ENCODE results near the gene FNDC3B.

DNA sequence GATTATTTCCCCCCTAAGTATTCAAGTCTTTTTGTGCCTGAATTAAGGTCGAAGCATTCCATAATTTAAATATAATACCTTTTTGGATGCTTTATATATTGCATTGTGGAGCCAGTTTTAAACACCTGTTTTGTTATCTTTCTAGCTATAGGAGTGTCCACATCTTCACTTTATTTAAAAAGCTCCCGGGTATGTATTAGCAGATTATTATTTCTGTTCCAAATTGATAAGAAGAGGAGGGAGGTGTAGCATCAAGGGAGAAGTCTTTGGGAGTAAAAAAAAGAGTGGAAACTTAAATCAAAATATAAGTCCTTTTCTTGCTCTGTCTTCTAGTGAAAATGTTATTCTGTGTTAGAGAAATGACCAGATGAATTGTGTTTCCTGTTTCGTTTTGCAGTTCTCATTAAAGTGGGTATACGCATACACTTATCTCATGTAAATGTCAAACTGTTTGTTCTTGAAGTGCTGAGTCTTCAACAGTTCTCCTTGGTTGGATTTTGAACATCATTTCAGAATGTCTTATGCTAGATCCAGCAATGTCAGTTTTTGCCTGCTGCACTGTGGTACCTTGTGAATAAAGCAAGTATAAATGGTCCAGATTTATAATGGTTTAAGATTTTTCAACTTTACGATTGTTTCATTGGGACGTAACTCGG lies 105.8 kb downstream of the FNDC3B start:
- TF ChIP-seq BACH1 (IDR thresholded peaks at IDR 0.05; ENCODE audit: low read length) (no peak), YY1 (IDR thresholded peaks at IDR 0.05; ENCODE audit: low read depth, low read length) (no peak), RXRA (IDR thresholded peaks at IDR 0.05; ENCODE audit: insufficient read depth, low read depth, low read length) (no peak), EP300 (IDR thresholded peaks at IDR 0.05; ENCODE audit: borderline replicate concordance in 1 of 2, low read depth in 2 of 2, low read length in 2 of 2) (no peak), POLR2AphosphoS5 (IDR thresholded peaks at IDR 0.05; ENCODE audit: low read depth, low read length) (no peak), BRCA1 (IDR thresholded peaks at IDR 0.05; ENCODE audit: low read depth, low read length) (no peak), GABPA (IDR thresholded peaks at IDR 0.05; ENCODE audit: borderline replicate concordance, insufficient read depth, low read length) (no peak), CHD2 (IDR thresholded peaks at IDR 0.05; ENCODE audit: low read length) (no peak), RAD21 (IDR thresholded peaks at IDR 0.05 in 1 of 2, conservative IDR thresholded peaks at IDR 0.05 in 1 of 2; ENCODE audit: low read depth in 2 of 2, low read length in 2 of 2) (no peak), CBX5 (IDR thresholded peaks at IDR 0.05; ENCODE audit: low read depth, low read length) (no peak), EZH2 (IDR thresholded peaks at IDR 0.05; ENCODE audit: low read depth, low read length, severe bottlenecking) (no peak)
- TF ChIP-seq, protein P1, sequence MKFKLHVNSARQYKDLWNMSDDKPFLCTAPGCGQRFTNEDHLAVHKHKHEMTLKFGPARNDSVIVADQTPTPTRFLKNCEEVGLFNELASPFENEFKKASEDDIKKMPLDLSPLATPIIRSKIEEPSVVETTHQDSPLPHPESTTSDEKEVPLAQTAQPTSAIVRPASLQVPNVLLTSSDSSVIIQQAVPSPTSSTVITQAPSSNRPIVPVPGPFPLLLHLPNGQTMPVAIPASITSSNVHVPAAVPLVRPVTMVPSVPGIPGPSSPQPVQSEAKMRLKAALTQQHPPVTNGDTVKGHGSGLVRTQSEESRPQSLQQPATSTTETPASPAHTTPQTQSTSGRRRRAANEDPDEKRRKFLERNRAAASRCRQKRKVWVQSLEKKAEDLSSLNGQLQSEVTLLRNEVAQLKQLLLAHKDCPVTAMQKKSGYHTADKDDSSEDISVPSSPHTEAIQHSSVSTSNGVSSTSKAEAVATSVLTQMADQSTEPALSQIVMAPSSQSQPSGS (IDR thresholded peaks at IDR 0.05; ENCODE audit: low read length): no peak
- TF ChIP-seq, protein P2, sequence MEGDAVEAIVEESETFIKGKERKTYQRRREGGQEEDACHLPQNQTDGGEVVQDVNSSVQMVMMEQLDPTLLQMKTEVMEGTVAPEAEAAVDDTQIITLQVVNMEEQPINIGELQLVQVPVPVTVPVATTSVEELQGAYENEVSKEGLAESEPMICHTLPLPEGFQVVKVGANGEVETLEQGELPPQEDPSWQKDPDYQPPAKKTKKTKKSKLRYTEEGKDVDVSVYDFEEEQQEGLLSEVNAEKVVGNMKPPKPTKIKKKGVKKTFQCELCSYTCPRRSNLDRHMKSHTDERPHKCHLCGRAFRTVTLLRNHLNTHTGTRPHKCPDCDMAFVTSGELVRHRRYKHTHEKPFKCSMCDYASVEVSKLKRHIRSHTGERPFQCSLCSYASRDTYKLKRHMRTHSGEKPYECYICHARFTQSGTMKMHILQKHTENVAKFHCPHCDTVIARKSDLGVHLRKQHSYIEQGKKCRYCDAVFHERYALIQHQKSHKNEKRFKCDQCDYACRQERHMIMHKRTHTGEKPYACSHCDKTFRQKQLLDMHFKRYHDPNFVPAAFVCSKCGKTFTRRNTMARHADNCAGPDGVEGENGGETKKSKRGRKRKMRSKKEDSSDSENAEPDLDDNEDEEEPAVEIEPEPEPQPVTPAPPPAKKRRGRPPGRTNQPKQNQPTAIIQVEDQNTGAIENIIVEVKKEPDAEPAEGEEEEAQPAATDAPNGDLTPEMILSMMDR (IDR thresholded peaks at IDR 0.05; ENCODE audit: control extremely low read depth in 1 of 3, insufficient read depth in 1 of 3, low read depth in 1 of 3, low read length in 3 of 3): no peak
